GM12891 (cell line): ENCODE data around the gene STK25.

Experiments used
- DNase-seq: peaks from one replicate; pipeline ENCODE4 v3.0.0; 2011; ENCODE audit warnings: low spot score; ENCODE audit not compliant: insufficient read length
- FAIRE-seq: peaks from 2 replicates; lab custom pipeline; 2011; peaks lifted over from hg19 to GRCh38; lab: Jason Lieb, UNC
- PAX5 ChIP-seq: IDR thresholded peaks from 2 replicates; pipeline ENCODE4 v1.6.1; 2011; ENCODE audit warnings: low read length, moderate library complexity, mild to moderate bottlenecking; ENCODE audit not compliant: insufficient read depth, severe bottlenecking
- POLR2A ChIP-seq: IDR thresholded peaks from 2 replicates; pipeline ENCODE4 v1.6.1; 2011; ENCODE audit warnings: low read depth, low read length, control low read depth
- POLR2AphosphoS5 ChIP-seq: IDR thresholded peaks from 2 replicates; pipeline ENCODE4 v1.6.1; 2011; ENCODE audit warnings: low read depth, low read length, control low read depth
- POU2F2 ChIP-seq: IDR thresholded peaks from 2 replicates; pipeline ENCODE4 v1.6.1; 2011; ENCODE audit warnings: low read depth, mild to moderate bottlenecking, control low read depth, low read length, moderate library complexity
- SPI1 ChIP-seq: IDR thresholded peaks from 2 replicates; pipeline ENCODE4 v1.6.1; 2011; ENCODE audit warnings: low read depth, low read length, control low read depth
- TAF1 ChIP-seq: IDR thresholded peaks from 2 replicates; pipeline ENCODE4 v1.6.1; 2011; ENCODE audit warnings: low read depth, low read length, control low read depth

STK25 gene

GRCh38 chr2:241501551-241501950 lies 6.8 kb downstream of the STK25 start:
- TF ChIP-seq POU2F2 (no peak), PAX5 (no peak), TAF1 (no peak), SPI1 (no peak), POLR2A (no peak), POLR2AphosphoS5 (no peak)
- no peak for DNase-seq
- FAIRE-seq, result no peak

DNA sequence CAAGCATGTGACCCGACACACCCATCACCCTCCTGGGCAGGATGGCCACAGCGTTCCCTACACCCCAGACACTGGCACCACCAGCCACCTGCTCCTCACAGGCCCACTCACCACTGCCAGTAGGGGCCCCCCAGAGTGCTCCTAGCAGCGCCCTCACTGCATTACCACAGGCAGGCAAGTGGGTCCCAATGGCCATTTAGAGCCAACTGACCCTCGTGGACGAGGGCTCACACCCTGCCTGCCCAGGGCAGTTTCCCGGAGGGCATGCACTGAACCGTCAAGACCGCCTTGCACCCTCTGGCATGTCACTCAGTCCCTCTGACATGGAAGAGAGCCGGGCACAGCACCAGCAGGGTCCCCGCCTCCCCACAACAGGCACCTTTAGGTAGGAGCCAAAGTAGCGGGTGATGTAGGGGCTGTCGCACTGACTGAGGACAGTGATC lies 7.3 kb downstream of the STK25 start:
- FAIRE-seq, result no peak
- DNase-seq, result no peak
- TF ChIP-seq SPI1 (no peak), POLR2AphosphoS5 (no peak), POU2F2 (no peak), TAF1 (no peak), PAX5 (no peak), POLR2A (no peak)

- FAIRE-seq (no peak), DNase-seq (no peak)
- TF ChIP-seq POU2F2 (no peak), PAX5 (no peak), TAF1 (no peak), POLR2AphosphoS5 (no peak), POLR2A (no peak), SPI1 (no peak)
Observed at GRCh38 chr2:241500431-241500975, 7.9 kb downstream of the STK25 start.

DNA sequence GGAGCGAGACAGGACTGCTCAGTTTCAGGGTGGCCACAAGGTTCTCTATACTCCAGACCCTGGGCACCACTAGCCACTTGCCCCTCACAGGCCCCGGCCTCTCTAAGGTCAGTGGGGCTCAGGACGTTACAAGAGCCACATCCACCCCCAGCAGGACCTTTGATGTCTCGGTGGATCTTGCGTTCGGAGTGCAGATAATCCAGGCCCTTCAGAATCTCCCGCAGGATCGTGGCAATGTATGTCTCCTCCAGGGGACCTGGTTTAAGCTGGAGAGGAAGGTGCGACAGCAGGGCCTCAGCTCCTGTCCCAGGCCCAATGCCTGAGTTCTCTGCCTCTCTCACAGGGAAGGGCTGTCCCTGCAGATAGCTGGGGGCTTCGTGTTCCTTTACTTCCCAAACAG lies 8.4 kb downstream of the STK25 start:
- FAIRE-seq, result no peak
- DNase-seq, result no peak
- no peak for TF ChIP-seq TAF1
- TF ChIP-seq PAX5, result no peak
- no peak for TF ChIP-seq POU2F2
- TF ChIP-seq SPI1, result no peak
- no peak for TF ChIP-seq POLR2A
- no peak for TF ChIP-seq POLR2AphosphoS5

DNA sequence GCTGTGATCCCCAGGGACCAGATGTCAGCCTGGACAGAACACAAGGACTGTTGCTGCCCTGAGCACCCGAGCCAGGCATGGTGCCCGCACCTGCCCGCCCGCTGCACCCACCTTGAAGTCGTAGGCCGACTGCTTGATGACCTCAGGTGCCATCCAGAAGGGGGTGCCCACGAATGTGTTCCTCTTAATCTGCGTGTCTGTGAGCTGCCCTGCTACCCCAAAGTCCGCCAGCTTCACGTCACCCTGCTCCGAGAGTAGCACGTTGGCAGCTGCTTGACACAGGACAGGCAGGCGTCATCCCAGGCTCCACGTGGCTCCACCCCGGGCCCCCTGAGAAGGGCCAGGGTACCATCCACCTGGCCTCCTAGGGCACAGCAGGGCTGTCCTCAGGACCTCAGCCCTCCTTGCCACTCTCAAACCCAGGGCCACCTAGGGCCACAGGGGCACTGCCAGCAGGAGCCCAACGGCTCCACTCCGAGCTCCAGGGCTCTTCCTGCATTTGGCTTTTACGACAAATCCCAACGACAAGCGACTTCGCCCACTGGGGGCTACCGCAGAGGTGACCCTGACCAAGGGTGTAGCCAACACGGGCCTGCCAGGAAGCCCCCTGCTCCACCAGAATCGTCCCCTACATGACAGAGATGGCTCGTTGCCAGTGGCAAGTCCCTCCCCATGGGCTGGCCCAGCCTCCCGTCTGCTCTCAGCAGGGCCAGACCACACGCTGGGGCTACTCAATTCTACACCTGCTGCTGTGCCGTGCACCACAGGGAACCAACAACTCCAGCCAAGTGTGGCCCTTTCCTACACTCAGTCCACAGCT lies 9.0 kb downstream of the STK25 start:
- TF ChIP-seq POLR2A (no peak), POLR2AphosphoS5 (no peak), SPI1 (no peak), PAX5 (no peak), TAF1 (no peak), POU2F2 (no peak)
- FAIRE-seq, result no peak
- no peak for DNase-seq

DNA sequence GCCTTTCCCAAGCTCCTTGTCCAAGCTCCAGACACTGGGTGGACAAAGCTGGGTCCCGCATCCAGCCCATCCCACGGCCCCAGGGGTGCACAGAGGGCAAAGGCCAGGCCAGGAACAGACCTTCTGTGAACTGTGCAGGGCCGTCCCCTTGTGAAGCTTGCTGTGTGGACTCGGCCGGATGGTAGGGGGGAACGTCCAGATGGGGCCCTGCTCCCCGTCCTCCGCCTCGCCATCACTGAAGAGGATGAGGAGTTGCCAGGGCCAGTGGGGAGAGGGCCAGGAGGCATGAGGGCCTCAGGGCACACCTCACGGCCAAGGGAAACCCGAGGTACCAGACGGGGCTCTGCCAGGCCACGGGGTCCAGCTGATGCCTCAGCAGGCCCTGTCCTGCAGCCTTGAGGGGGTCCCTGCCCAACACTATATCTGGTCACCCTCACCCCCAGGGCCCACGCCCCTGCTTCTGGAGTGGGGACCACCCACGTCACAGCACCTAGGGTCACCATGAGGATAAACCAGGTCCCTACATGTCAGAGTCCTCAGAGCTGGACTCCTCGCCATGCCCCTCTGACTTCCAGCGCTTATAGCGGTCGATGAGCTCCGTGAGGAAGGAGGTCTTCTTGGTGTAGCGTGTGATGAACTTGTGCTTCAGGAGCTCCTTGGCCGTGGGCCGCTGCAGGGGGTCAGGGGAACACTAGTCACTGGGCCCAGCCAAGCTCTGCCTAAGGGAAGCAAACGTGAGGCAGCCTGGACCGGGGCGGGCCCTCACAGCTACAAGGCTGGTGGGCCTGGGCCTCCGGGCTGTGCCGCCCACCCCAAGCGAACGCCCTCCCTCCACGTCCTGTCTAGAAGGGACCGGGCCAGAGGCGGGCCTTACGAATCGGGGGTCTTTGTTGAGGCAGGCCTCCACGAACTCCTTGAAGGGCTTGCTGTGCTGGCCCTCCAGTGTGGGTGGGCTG lies 10.0 kb downstream of the STK25 start:
- TF ChIP-seq PAX5 (no peak), SPI1 (no peak), TAF1 (no peak), POU2F2 (no peak), POLR2AphosphoS5 (no peak), POLR2A (no peak)
- FAIRE-seq, result no peak
- DNase-seq, result no peak

DNA sequence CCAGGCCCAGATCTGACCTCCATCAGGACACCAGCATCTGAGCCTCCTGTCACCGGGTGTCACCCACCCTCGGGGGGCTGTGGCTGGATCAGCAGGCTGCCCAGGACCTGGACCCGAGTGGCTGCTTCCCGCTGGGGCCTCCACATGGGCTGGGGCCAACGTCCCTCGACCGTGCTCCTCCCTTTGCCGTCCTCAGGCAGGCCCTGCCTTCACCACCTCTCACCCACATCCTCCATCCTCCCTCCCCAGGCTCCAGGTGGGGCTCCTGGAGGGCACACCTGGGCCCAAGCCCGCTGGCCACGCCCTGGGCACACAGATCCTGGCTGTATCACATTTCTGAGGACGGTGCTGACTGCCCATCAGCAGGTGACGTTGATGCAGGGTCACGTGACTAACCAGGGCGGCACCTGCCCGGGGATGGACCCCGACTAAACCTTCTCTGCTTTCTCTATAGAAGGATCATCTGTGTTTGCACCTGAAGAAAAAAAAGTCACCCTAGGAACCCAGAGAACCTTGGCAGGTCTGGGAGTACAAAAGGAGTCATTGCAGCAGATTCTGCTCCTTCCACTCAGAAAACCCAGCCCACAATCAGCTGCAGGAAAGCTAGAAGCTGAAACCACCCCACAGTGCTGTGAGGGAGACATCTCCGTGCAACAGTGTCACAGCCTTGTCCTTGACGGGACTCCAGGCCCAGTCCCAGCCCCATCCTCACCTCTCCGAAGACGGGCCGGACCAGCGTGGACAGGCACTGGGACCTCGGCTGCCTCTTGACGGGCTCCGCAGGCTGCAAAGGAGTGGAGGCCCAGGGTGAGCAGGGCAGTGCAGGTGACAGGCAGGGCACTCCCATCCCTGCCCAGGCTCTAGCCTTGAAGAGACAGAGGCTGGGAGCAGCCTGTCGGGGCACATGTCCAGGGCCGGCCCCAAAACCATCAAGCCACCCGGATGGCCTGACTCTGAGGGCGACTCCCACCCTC lies 11.2 kb downstream of the STK25 start:
- DNase-seq, result no peak
- TF ChIP-seq POLR2AphosphoS5 (no peak), POU2F2 (no peak), PAX5 (no peak), POLR2A (no peak), SPI1 (no peak), TAF1 (no peak)
- FAIRE-seq, result no peak

- no peak for FAIRE-seq
- no peak for DNase-seq
- no peak for TF ChIP-seq POLR2AphosphoS5
- no peak for TF ChIP-seq PAX5
- no peak for TF ChIP-seq POLR2A
- TF ChIP-seq SPI1, result no peak
- TF ChIP-seq POU2F2, result no peak
Observed at GRCh38 chr2:241496003-241496707, 12.2 kb downstream of the STK25 start.
